Heart left ventricle (tissue), 16 donors: ENCODE data around the gene LRMDA. TPM values are rescaled to one million over a fixed set of nuclear protein-coding genes. Genes with fewer than 3 reads are reported as not detected.

ENCODE experiments used
- ATAC-seq, 4 donors: fragments of 200-7000 bp; cut with Tn5 transposase; one replicate each; pipeline ENCODE4 v1.9.1; 2020 to 2022; ENCODE audit warnings: moderate library complexity in 4 of 4, mild to moderate bottlenecking in 3 of 4, moderate number of reproducible peaks in 1 of 4
- DNase-seq, 5 donors: peaks; one replicate each; pipeline ENCODE4 v3.0.0-alpha.2; 2020
- H3K27ac ChIP-seq, 12 donors: fragments of 200-600 bp; sonication (generic) in 4 of 12; one replicate each; pipeline versions ENCODE4 v1.5.0 to v1.8.0; 2016 to 2022; ENCODE audit warnings: mild to moderate bottlenecking in 2 of 12
- H3K27me3 ChIP-seq, 9 donors: fragments of 200-600 bp; sonication (generic) in 2 of 9; one replicate each; pipeline versions ENCODE4 v1.5.1 to v1.8.0; 2016 to 2022; ENCODE audit warnings: mild to moderate bottlenecking in 3 of 9
- H3K36me3 ChIP-seq, 9 donors: fragments of 200-600 bp; sonication (generic) in 2 of 9; one replicate each; pipeline versions ENCODE4 v1.5.0 to v1.8.0; 2018 to 2022; ENCODE audit warnings: mild to moderate bottlenecking in 2 of 9
- H3K4me1 ChIP-seq, 12 donors: fragments of 200-600 bp; sonication (generic) in 4 of 12; one replicate each; pipeline versions ENCODE4 v1.5.0 to v1.8.0; 2016 to 2022; ENCODE audit warnings: mild to moderate bottlenecking in 3 of 12
- H3K4me3 ChIP-seq, 12 donors: fragments of 200-600 bp; sonication (generic) in 4 of 12; one replicate each; pipeline versions ENCODE4 v1.5.0 to v1.8.0; 2017 to 2022; ENCODE audit warnings: mild to moderate bottlenecking in 9 of 12, moderate library complexity in 4 of 12
- H3K9me3 ChIP-seq, 12 donors: fragments of 200-600 bp; sonication (generic) in 4 of 12; one replicate each; pipeline versions ENCODE4 v1.5.0 to v1.8.0; 2016 to 2022; ENCODE audit warnings: mild to moderate bottlenecking in 1 of 12
- POLR2A ChIP-seq, 2 donors: fragments of 450-650 bp; IDR thresholded peaks; one replicate each; pipeline ENCODE4 v1.6.1; 2017; ENCODE audit warnings: antibody characterized with exemption in 2 of 2, mild to moderate bottlenecking in 2 of 2, moderate library complexity in 2 of 2
- WGBS, 4 donors: extraction: QIAGEN DNeasy Blood & Tissue Kit in 2 of 4; methylation state at CpG; one replicate each; pipeline versions ENCODE4 v1.1.5 to v1.1.7; 2013 to 2018; 5-methylcytosine and 5-hydroxymethylcytosine counted together
- intact Hi-C, 10 donors: fragments of 100-400 bp; cut with DNase I; formaldehyde crosslinking; loops; one replicate each; pipeline versions ENCODE4 v1.11.1 to v1.14.2; 2022
- polyA plus RNA-seq, 2 donors: library from polyadenylated mRNA; stranded (reverse); fragments of 200-250 nt; gene quantifications; one replicate each; pipeline ENCODE4 v1.2.3, GENCODE V29; 2013
- total RNA-seq, 9 donors: library from RNA; depleted of rRNA in 2 of 9; stranded (reverse); fragments of >200 nt in 2 of 9; fragmentation: NEBNext Ultra II Directional in 3 of 9; extraction: Animal tissue kit (Norgen Biotek cat#: 25700) in 3 of 9; gene quantifications; one replicate each; pipeline versions ENCODE4 v1.1.0 to v1.2.4, GENCODE V29; 2016 to 2023
- TF ChIP-seq, protein P1 (sequence below), 12 donors: fragments of 200-600 bp; sonication (generic) in 4 of 12; IDR thresholded peaks; one replicate each; pipeline versions ENCODE4 v1.5.0 to v1.8.0; 2018 to 2022; ENCODE audit warnings: antibody characterized with exemption in 12 of 12, mild to moderate bottlenecking in 5 of 12
- donor health status: ischemic (EF 13 %, LVEDD 7.1; RV severe dilation, severe dysfunction).
- donor health status: healthy with polysubstance abuse.
- donor health status: DM: no; HTN: yes; CAD: no.
- donor health status: DM: no; HTN: no; CAD: no.
- donor health status: ischemic (EF 25% LVEDD 6.9; RV normal size, moderate dysfunction).
- donor health status: ischemic (EF 25% LVEDD 5.7; RV mildly dilated, moderate dysfunction).
- donor health status: healthy.
- donor health status: DM: yes; HTN: yes; CAD: no.
- donor health status: ischemic (EF 35%, LVEDD 5.7; RV mildly dilated, moderate dysfunction).
- donor health status: nonischemic (EF 11% LVEDD 7.7; RV severe dilation, severe dysfunction).
- donor health status: DM: yes; HTN: yes; CAD: no.
- donor health status: PGD.
- donor health status: ischemic (EF 29% LVEDD 5.4; RV normal size, mild dysfunction).
- donor health status: nonischemic (EF 23%, LVEDD 6.1; RV moderate dilation, normal function).

Gene LRMDA
- total and polyA plus RNA-seq, 11 donors = 2.4 to 34.4 (median 14.9) TPM

GRCh38 chr10:75417522-75417927 is 13.9 kb upstream of the LRMDA start:
- H3K27ac ChIP-seq = no peak overlapping the region
- 56 to 62% (median 57%) methylated on average over 5 of the region's 5 CpGs for WGBS, 4 donors
- H3K4me1 ChIP-seq = no peaks in the 10 kb centered on the region
- no peaks in the 10 kb centered on the region for H3K36me3 ChIP-seq
- DNase-seq = no peak
- TF ChIP-seq, protein P1, sequence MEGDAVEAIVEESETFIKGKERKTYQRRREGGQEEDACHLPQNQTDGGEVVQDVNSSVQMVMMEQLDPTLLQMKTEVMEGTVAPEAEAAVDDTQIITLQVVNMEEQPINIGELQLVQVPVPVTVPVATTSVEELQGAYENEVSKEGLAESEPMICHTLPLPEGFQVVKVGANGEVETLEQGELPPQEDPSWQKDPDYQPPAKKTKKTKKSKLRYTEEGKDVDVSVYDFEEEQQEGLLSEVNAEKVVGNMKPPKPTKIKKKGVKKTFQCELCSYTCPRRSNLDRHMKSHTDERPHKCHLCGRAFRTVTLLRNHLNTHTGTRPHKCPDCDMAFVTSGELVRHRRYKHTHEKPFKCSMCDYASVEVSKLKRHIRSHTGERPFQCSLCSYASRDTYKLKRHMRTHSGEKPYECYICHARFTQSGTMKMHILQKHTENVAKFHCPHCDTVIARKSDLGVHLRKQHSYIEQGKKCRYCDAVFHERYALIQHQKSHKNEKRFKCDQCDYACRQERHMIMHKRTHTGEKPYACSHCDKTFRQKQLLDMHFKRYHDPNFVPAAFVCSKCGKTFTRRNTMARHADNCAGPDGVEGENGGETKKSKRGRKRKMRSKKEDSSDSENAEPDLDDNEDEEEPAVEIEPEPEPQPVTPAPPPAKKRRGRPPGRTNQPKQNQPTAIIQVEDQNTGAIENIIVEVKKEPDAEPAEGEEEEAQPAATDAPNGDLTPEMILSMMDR (IDR thresholded peaks at IDR 0.05) = no peak
- no peak for TF ChIP-seq POLR2A (IDR thresholded peaks at IDR 0.05)
- H3K9me3 ChIP-seq = no peaks in the 10 kb centered on the region
- ATAC-seq = no peak
- intact Hi-C loops = no loop called here
- peaks cover 0 to 3% (median 0%) of the 10 kb centered on the region in 9 donors for H3K27me3 ChIP-seq
- no peak overlapping the region for H3K4me3 ChIP-seq

GRCh38 chr10:75418293-75418692 is 13.1 kb upstream of the LRMDA start:
- peaks cover 0 to 3% (median 0%) of the 10 kb centered on the region in 9 donors for H3K27me3 ChIP-seq
- no peaks in the 10 kb centered on the region for H3K36me3 ChIP-seq
- WGBS, 4 donors = 83 to 89% (median 86%) methylated on average over 4 of the region's 4 CpGs
- TF ChIP-seq, protein P1 (IDR thresholded peaks at IDR 0.05) = no peak
- TF ChIP-seq POLR2A (IDR thresholded peaks at IDR 0.05) = no peak
- ATAC-seq (no peak), DNase-seq (no peak)
- H3K4me1 ChIP-seq = no peaks in the 10 kb centered on the region
- no peak overlapping the region for H3K27ac ChIP-seq
- H3K4me3 ChIP-seq = no peak overlapping the region
- H3K9me3 ChIP-seq = no peaks in the 10 kb centered on the region
- intact Hi-C loops = no loop called here

- intact Hi-C loops = no loop called here
- Histone ChIP-seq H3K4me3 (no peak overlapping the region), H3K4me1 (no peaks in the 10 kb centered on the region), H3K36me3 (no peaks in the 10 kb centered on the region), H3K9me3 (no peaks in the 10 kb centered on the region), H3K27me3 (peaks cover 0 to 3% (median 0%) of the 10 kb centered on the region in 9 donors), H3K27ac (no peak overlapping the region)
- TF ChIP-seq POLR2A (IDR thresholded peaks at IDR 0.05) = no peak
- TF ChIP-seq, protein P1 (IDR thresholded peaks at IDR 0.05) = no peak
- DNase-seq (no peak), ATAC-seq (no peak)
- 92 to 95% (median 94%) methylated on average over 8 of the region's 8 CpGs for whole genome bisulfite sequencing, 4 donors
Observed at GRCh38 chr10:75418712-75419111, 12.7 kb upstream of the LRMDA start.

DNA sequence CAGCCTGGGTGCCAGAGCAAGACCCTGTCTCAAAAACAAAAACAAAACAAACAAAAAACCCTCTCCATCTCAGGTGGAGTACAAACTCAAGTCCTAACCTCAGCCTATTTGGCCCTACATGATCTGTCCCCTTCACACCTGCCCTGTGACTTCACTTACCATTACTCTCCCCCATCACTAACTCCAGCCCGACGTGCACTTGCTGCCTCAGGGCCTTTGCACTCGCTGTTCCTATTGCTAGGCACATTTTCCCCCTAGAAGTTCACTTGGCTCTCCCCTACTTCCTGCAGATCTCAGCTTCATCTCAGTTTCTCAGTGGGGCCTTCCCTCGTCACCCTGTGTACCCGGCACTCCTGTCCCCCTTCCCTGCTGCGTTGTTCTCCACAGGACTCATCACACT is 8.5 kb upstream of the LRMDA start:
- Histone ChIP-seq H3K27me3 (no peaks in the 10 kb centered on the region), H3K27ac (no peak overlapping the region), H3K4me1 (peaks cover 0 to 9% (median 4%) of the 10 kb centered on the region in 12 donors), H3K9me3 (no peaks in the 10 kb centered on the region), H3K4me3 (no peak overlapping the region), H3K36me3 (no peaks in the 10 kb centered on the region)
- ATAC-seq = no peak
- 94 to 98% (median 96%) methylated on average over 6 of the region's 6 CpGs for WGBS, 4 donors
- intact Hi-C loops = no loop called here
- DNase-seq = no peak
- TF ChIP-seq, protein P1 (IDR thresholded peaks at IDR 0.05) = no peak
- TF ChIP-seq POLR2A (IDR thresholded peaks at IDR 0.05) = no peak
